Measurements from ENCODE around the gene PKD1. TPM values are rescaled to one million over a fixed set of nuclear protein-coding genes. Genes with fewer than 3 reads are reported as not detected.

The PKD1 gene
- total RNA-seq, 6 donors from 2014 or later = 75.4 to 567 (median 106) TPM

DNA sequence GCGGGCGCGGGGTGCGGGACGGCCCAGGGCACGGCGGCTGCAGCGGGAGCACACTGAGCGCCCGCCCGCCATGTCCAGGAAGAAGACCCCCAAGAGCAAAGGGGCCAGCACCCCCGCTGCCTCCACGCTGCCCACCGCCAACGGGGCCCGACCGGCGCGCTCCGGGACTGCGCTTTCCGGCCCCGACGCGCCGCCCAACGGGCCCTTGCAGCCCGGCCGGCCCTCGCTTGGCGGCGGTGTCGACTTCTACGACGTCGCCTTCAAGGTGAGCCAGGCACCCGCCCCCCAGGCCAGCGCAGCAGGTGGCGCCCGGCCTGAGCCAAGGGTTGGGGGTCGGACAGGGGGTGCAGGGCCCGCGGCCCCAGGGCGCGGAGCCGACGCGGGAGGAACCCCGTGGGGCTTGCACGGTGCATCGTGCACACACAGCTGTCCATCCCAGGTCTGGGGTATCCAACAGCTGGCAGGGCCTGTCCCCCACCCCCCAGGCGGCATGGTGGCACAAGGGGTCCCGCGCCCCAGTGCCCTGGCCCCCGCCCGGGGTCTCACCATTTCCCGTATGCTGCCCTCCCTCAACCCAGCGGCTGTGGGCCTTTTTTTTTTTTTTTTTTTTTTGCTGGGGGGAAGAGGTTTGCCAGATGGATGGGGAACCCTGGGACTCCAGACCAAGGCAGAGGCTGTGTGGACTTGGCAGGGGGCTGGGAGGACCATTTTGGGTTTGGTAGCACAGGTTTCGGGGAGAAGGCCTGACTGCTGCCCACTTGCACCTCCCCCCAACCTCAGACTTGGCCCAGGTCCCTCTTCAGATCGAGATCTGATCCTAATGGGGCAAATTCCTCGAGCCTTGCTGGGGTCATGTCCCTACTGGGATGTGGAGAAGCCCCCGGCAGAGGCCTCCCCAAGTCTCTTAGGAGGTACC lies 13.3 kb upstream of the PKD1 start:
- peak in 3 of 6 experiments; percentile 39 to 56 (median 47) for TF ChIP-seq CTCF (IDR thresholded peaks at IDR 0.05)
- no peak for TF ChIP-seq POLR2AphosphoS5 (IDR thresholded peaks at IDR 0.05)
- H3K4me3 ChIP-seq = peak overlapping the region; percentile 30 to 53 (median 48)
- ATAC-seq (ENCODE audit: low FRiP score in 2 of 2) = no peak
- no peaks in the 10 kb centered on the region for H3K9me3 ChIP-seq
- DNase-seq = peak in 1 of 2 donors; percentile 88
- H3K27me3 ChIP-seq = no peaks in the 10 kb centered on the region
- H3K27ac ChIP-seq = peak overlapping the region in 1 of 4 donors; percentile 13
- 10 to 16% methylated on average over 9 to 17 of the region's 62 CpGs for WGBS, 2 donors
- peaks cover 50 to 67% (median 60%) of the 10 kb centered on the region in 4 donors for H3K4me1 ChIP-seq
- H3K36me3 ChIP-seq = peaks cover 0 to 21% (median 4%) of the 10 kb centered on the region in 4 donors

DNA sequence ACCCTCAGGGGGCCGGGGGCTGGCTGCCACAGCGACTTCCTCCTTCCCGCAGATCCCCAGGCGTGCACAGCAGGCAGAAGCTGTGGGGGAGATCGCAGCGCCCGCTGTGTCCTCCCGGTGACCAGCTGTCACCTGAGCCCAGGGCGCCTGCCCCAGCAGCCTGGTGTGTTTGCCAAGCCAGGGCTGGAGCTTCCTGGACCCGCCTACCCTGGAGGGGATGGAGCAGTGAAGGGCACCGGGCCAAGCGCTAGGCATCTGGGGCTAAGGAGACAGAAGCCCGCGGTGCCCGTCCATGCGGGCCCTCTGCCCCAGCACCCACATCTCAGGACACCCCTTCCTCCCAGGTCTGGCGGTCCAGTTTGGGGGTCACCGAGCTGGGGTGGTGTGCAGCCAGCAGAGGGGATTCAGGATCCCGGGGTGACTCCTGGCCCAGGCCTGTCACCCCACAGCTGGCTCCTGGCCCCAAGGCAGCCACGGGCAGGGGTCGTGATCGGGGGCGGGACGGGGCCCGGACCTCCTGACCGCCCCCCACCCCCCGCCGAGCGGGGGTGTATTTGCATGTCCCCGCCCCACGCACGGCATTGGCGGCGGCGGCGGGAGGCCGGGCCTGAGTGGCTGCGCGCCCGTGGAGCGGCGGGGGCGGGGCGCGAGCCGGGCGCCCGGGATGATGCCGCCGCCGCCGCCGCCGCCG lies 12.4 kb upstream of the PKD1 start, which contains the start of gene RAB26:
TSS of gene RAB26 (plus strand) at position 645 of the 691 bp plus-strand sequence. CDS start 159 bp downstream, outside the sequence.
- H3K27ac ChIP-seq = peak within 1 kb of the TSS in 3 of 4 donors; percentile 48 to 74 (median 74)

GRCh38 chr16:2147378-2147777 lies 11.7 kb upstream of the PKD1 start:
- no peaks in the 10 kb centered on the region for H3K9me3 ChIP-seq
- 62 to 82% methylated on average over 5 of the region's 6 CpGs for WGBS, 2 donors
- ATAC-seq (ENCODE audit: low FRiP score in 2 of 2) = no peak
- H3K4me3 ChIP-seq = no peak overlapping the region
- peaks cover 0 to 13% (median 4%) of the 10 kb centered on the region in 4 donors for H3K36me3 ChIP-seq
- peaks cover 38 to 51% (median 44%) of the 10 kb centered on the region in 4 donors for H3K4me1 ChIP-seq
- DNase-seq = no peak
- H3K27me3 ChIP-seq = no peaks in the 10 kb centered on the region
- peak overlapping the region in 3 of 4 donors; percentile 48 to 74 (median 74) for H3K27ac ChIP-seq
- TF ChIP-seq CTCF (IDR thresholded peaks at IDR 0.05) (no peak), POLR2A (IDR thresholded peaks at IDR 0.05) (no peak), EP300 (IDR thresholded peaks at IDR 0.05) (no peak), POLR2AphosphoS5 (IDR thresholded peaks at IDR 0.05) (no peak)

More for the DNA sequence above, 12.4 kb upstream of the PKD1 start, which contains the start of gene RAB26:
- H3K4me3 ChIP-seq = peak within 1 kb of the TSS; percentile 30 to 53 (median 48)
- H3K9me3 ChIP-seq = no peaks in the 10 kb centered on the region
- peaks cover 45 to 58% (median 52%) of the 10 kb centered on the region in 4 donors for H3K4me1 ChIP-seq
- ATAC-seq (ENCODE audit: low FRiP score in 2 of 2) = peak; percentile 78 to 87
- WGBS, 2 donors = 1% methylated on average over 34 of the region's 55 CpGs; no CpG with 5 or more reads in 1 of the 2 donors
- peak; percentile 91 to 93 for DNase-seq
- no peak for TF ChIP-seq CTCF (IDR thresholded peaks at IDR 0.05)
- TF ChIP-seq POLR2A (IDR thresholded peaks at IDR 0.05) = peak in 1 of 4 donors; percentile 12
- peak in 1 of 2 donors; percentile 20 for TF ChIP-seq POLR2AphosphoS5 (IDR thresholded peaks at IDR 0.05)
- no peaks in the 10 kb centered on the region for H3K27me3 ChIP-seq
- H3K36me3 ChIP-seq = peaks cover 0 to 19% (median 4%) of the 10 kb centered on the region in 4 donors

GRCh38 chr16:2145843-2146242 lies 10.1 kb upstream of the PKD1 start:
- DNase-seq (no peak), ATAC-seq (ENCODE audit: low FRiP score in 2 of 2) (no peak)
- no peak overlapping the region for H3K4me3 ChIP-seq
- no peak for TF ChIP-seq CTCF (IDR thresholded peaks at IDR 0.05)
- no peak for TF ChIP-seq EP300 (IDR thresholded peaks at IDR 0.05)
- TF ChIP-seq POLR2AphosphoS5 (IDR thresholded peaks at IDR 0.05) = no peak
- TF ChIP-seq POLR2A (IDR thresholded peaks at IDR 0.05) = no peak
- H3K36me3 ChIP-seq = peaks cover 0 to 1% (median 0%) of the 10 kb centered on the region in 4 donors
- H3K4me1 ChIP-seq = peaks cover 22 to 36% (median 29%) of the 10 kb centered on the region in 4 donors
- WGBS, 2 donors = 85 to 87% methylated on average over 5 of the region's 5 CpGs
- no peaks in the 10 kb centered on the region for H3K27me3 ChIP-seq
- H3K27ac ChIP-seq = no peak overlapping the region
- H3K9me3 ChIP-seq = no peaks in the 10 kb centered on the region
